ACC112 (cell line): ENCODE results near the gene RASA2.
A peak's percentile ranks its signal among the peaks of the same experiment; 100 is the strongest.
"Not testable (repeated sequence)": the region's sequence is repeated elsewhere in the genome, so short reads cannot be mapped to it uniquely, and the experiment has no call there.

Experiments
- H2AFZ ChIP-seq: fragments of 200-600 bp; sonication (generic); one replicate; pipeline ENCODE4 v1.6.0; 2017; ENCODE audit warnings: antibody characterized with exemption, low read length; ENCODE audit not compliant: unreplicated experiment
- H3K27ac ChIP-seq: fragments of 200-600 bp; sonication (generic); 2 replicates; pipeline ENCODE4 v1.5.1; 2014; ENCODE audit warnings: low read depth, mild to moderate bottlenecking, antibody characterized with exemption, low read length, moderate library complexity
- H3K27me3 ChIP-seq: fragments of 200-600 bp; sonication (generic); 2 replicates; pipeline ENCODE4 v1.6.1; 2014; ENCODE audit warnings: mild to moderate bottlenecking, antibody characterized with exemption, low read length, moderate library complexity, mixed read lengths; ENCODE audit not compliant: insufficient read depth
- H3K36me3 ChIP-seq: fragments of 200-600 bp; sonication (generic); 2 replicates; pipeline ENCODE4 v1.6.1; 2016; ENCODE audit warnings: mild to moderate bottlenecking, antibody characterized with exemption, low read length, moderate library complexity, mixed read lengths; ENCODE audit not compliant: insufficient read depth
- H3K4me1 ChIP-seq: fragments of 200-600 bp; sonication (generic); one replicate; pipeline ENCODE4 v1.6.1; 2016; ENCODE audit warnings: low read length, mixed read lengths; ENCODE audit not compliant: insufficient read depth, unreplicated experiment, control insufficient read depth
- H3K4me3 ChIP-seq: fragments of 200-600 bp; sonication (generic); 2 replicates; pipeline ENCODE4 v1.5.1; 2014; ENCODE audit warnings: mild to moderate bottlenecking, low read depth, low read length
- H3K79me2 ChIP-seq: fragments of 200-600 bp; sonication (generic); one replicate; pipeline ENCODE4 v1.6.0; 2016; ENCODE audit warnings: low read length; ENCODE audit not compliant: control insufficient read depth, unreplicated experiment, insufficient read depth

The RASA2 gene

DNA sequence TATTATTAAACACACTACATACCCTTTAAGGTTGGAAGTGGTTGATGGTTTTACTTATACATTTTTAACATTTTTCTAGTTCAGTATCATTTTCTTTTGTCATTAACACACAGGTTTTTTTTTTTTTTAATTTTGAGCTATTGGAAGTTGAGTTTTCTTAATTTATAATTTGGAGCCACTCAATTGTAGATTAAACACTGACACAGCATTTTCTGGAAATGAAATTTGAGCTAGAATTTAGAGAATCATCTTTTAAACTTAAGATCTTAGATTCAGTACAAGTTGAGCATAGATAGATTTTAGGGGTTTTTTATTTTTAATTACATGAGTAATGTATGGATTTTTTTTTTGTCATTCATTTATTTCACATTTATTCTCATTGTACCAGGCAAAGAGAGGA lies 35.0 kb downstream of the RASA2 start:
- Histone ChIP-seq H3K36me3 (peaks cover 24% of the 10 kb centered on the region), H3K4me1 (no peaks in the 10 kb centered on the region), H3K4me3 (no peak overlapping the region), H2AFZ (no peak overlapping the region), H3K27ac (no peak overlapping the region), H3K27me3 (no peaks in the 10 kb centered on the region), H3K79me2 (no peaks in the 10 kb centered on the region)

GRCh38 chr3:141523615-141524375 lies 37.0 kb downstream of the RASA2 start:
- H3K27ac ChIP-seq, result no peak overlapping the region
- peaks cover 4% of the 10 kb centered on the region for H3K4me1 ChIP-seq
- H3K4me3 ChIP-seq, result no peak overlapping the region
- peaks cover 17% of the 10 kb centered on the region for H3K36me3 ChIP-seq
- no peak overlapping the region for H2AFZ ChIP-seq
- H3K79me2 ChIP-seq, result no peaks in the 10 kb centered on the region
- no peaks in the 10 kb centered on the region for H3K27me3 ChIP-seq

DNA sequence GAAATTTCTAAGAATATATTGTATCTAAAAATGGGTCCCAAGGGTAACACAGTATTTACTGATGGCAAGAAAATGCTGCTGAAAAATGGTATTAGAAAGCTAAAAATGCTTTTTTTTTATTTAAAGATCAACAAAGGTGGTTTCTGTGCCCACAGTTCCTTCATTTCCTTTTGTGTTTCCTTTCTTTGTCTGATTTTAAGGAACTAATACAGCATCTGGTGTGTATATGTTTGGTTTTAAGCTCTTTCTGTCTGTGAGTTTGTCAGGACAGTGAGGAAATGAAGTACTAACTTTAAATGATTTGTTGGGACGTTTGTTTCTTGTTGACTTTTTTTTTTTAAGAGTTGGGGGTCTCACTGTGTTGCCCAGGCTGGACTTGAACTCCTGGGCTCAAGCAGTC lies 38.2 kb downstream of the RASA2 start:
- Histone ChIP-seq H3K36me3 (peaks cover 9% of the 10 kb centered on the region), H3K4me3 (no peak overlapping the region), H3K4me1 (peaks cover 15% of the 10 kb centered on the region), H3K27ac (no peak overlapping the region), H2AFZ (no peak overlapping the region), H3K79me2 (no peaks in the 10 kb centered on the region), H3K27me3 (no peaks in the 10 kb centered on the region)

GRCh38 chr3:141525814-141526213 lies 39.0 kb downstream of the RASA2 start:
- no peaks in the 10 kb centered on the region for H3K79me2 ChIP-seq
- peaks cover 21% of the 10 kb centered on the region for H3K4me1 ChIP-seq

DNA sequence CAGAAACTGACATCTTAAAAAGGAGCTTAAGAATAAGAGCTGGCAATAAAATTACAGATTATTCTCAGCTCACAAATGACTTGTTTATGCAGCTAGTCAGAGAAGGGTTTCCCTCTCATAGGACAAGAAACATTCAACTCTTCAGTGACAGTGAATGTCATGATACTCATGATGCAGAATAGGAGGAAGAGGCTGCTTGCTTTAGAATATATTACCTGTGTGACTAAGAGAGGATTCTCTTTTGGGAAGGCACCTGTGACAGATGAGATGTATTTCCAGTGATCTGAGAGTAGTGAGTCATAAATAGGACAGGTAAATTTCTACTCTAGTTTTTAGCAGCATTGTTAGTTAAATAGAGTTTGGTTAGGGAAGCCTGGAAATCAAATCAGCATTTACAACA lies 39.9 kb downstream of the RASA2 start:
- Histone ChIP-seq H3K36me3 (peaks cover 9% of the 10 kb centered on the region), H3K4me1 (peaks cover 24% of the 10 kb centered on the region), H3K27me3 (no peaks in the 10 kb centered on the region), H3K27ac (no peak overlapping the region), H3K4me3 (no peak overlapping the region), H2AFZ (no peak overlapping the region), H3K79me2 (no peaks in the 10 kb centered on the region)

More at GRCh38 chr3:141525814-141526213, 39.0 kb downstream of the RASA2 start:
- Histone ChIP-seq H3K4me3 (no peak overlapping the region), H3K27me3 (no peaks in the 10 kb centered on the region), H2AFZ (no peak overlapping the region), H3K27ac (no peak overlapping the region), H3K36me3 (peaks cover 9% of the 10 kb centered on the region)

DNA sequence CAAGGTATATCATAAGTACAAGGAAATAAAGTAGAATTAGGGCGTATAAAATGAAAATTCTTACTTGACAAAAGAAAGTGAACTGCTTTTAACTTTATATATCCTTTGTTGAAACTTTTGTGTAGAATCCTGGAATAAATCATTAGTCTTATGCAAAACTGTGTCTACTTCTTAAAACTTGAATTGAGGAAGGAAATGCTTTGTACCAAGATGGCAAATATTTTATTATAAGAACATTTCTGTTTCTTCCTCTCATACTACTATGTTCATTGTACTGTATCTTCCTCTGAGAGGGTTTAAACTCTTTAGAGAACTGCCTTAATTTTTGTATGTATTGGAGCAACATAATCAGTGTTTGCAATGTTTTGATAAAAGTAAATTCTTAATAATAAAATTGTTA lies 42.0 kb downstream of the RASA2 start:
- peaks cover 27% of the 10 kb centered on the region for H3K4me1 ChIP-seq
- H3K27ac ChIP-seq, result peak overlapping the region; percentile 79; the same call in 1 of the 2 replicates
- peaks cover 3% of the 10 kb centered on the region for H3K79me2 ChIP-seq
- H2AFZ ChIP-seq, result no peak overlapping the region
- peaks cover 13% of the 10 kb centered on the region; the same call in 1 of the 2 replicates for H3K36me3 ChIP-seq
- no peaks in the 10 kb centered on the region for H3K27me3 ChIP-seq
- H3K4me3 ChIP-seq, result no peak overlapping the region

GRCh38 chr3:141529256-141529655 lies 42.4 kb downstream of the RASA2 start:
- H3K4me1 ChIP-seq, result peaks cover 27% of the 10 kb centered on the region
- no peaks in the 10 kb centered on the region for H3K27me3 ChIP-seq
- H3K4me3 ChIP-seq, result no peak overlapping the region
- H3K27ac ChIP-seq, result peak overlapping the region; percentile 79
- H3K36me3 ChIP-seq, result peaks cover 12% of the 10 kb centered on the region; the same call in 1 of the 2 replicates
- peaks cover 3% of the 10 kb centered on the region for H3K79me2 ChIP-seq
- H2AFZ ChIP-seq, result no peak overlapping the region

DNA sequence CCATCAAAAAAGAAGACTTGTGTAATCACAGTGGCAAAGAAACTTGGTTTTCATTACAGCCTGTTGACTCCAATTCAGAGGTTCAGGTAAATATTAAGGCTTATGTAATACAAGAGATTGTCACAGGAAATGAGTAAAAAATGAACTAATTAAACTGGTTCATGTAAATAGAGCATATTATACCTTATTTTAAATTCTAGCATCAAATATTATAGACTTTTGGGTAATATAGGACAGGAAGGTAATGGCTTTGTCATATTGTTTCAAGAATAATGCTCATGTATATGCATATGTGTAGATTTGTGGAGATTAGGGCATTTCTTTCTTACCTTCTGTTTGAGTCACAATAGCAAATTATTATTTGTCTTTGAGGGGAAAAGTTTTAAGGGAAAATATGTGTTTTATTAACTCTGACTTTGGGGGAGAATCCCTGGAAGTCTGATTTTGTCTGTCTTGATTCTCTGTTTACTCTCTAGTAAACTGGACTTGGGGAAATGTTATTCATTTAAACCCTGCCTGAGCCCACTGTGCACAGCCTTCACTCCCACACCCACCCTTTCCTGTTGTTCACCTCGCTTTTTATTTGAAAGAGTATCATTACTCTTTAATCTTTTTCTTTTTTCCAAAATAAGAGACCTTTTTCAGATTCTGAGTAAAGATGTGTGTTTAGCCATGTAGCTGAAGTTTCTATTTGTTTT lies 43.0 kb downstream of the RASA2 start:
- Histone ChIP-seq H2AFZ (no peak overlapping the region), H3K4me1 (peaks cover 27% of the 10 kb centered on the region), H3K4me3 (peak overlapping the region; percentile 53), H3K27me3 (no peaks in the 10 kb centered on the region), H3K79me2 (peaks cover 3% of the 10 kb centered on the region), H3K36me3 (peaks cover 11% of the 10 kb centered on the region; the same call in 1 of the 2 replicates), H3K27ac (peak overlapping the region; percentile 79)

DNA sequence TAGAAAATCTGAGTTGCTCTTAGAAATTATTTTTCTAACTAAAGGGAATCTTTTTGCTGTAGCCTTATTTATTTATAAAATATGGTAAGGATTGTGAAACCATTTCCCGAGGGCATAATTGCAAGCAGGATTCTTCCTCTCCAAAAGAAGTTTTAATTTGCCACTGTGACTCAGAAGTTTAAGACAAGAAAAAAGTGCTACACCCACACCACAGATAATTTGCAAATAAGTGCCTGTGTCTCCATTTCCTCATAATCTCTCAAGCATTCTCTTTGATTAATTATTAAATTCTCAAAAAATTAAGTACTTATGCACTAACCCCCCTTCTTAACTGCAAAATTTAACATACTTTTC lies 43.6 kb downstream of the RASA2 start:
- H3K79me2 ChIP-seq, result peaks cover 3% of the 10 kb centered on the region
- H3K4me3 ChIP-seq, result peak overlapping the region; percentile 53
- H3K36me3 ChIP-seq, result peaks cover 14% of the 10 kb centered on the region
- H3K27me3 ChIP-seq, result no peaks in the 10 kb centered on the region
- peaks cover 27% of the 10 kb centered on the region for H3K4me1 ChIP-seq
- H3K27ac ChIP-seq, result peak overlapping the region; percentile 79
- no peak overlapping the region for H2AFZ ChIP-seq

DNA sequence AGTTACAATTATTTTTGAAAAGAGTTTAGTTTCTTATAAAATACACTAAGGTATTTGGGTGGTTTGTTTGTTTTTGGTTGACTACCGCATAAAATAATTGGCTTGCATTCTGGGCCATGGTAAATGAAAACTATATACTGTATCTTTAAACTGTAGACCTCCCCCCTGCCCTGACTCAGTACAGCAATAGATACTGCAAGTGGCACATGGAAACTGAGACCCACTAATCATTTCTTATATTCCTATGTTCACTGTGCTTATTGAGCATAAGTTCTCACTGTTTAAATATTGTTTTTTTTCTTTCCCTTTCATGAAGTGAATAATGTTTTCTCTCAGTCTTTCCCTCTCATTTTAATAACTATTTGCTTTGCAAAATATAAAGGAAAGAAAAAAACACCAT lies 45.8 kb downstream of the RASA2 start:
- no peak overlapping the region for H3K4me3 ChIP-seq
- H3K27me3 ChIP-seq, result no peaks in the 10 kb centered on the region
- H3K4me1 ChIP-seq, result peaks cover 29% of the 10 kb centered on the region
- H3K79me2 ChIP-seq, result peaks cover 3% of the 10 kb centered on the region
- H2AFZ ChIP-seq, result no peak overlapping the region
- H3K36me3 ChIP-seq, result peaks cover 21% of the 10 kb centered on the region
- H3K27ac ChIP-seq, result no peak overlapping the region

DNA sequence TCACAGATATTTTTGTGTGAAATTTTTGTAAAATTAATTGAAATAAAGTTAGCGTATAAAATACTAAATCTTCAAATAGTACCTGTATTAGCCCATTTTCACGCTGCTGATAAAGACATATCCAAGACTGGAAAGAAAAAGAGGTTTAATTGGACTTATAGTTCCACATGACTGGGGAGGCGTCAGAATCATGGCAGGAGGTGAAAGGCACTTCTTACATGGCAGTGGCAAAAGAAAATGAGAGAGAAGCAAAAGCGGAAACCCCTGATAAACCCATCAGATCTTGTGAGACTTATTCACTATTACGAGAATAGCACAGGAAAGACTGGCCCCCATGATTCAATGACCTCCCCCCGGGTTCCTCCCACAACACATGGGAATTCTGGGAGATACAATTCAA lies 49.2 kb downstream of the RASA2 start:
- H3K79me2 ChIP-seq, H2AFZ ChIP-seq, H3K27me3 ChIP-seq, H3K4me3 ChIP-seq, H3K27ac ChIP-seq: not testable (repeated sequence)
- H3K4me1 ChIP-seq, result peaks cover 31% of the 10 kb centered on the region
- H3K36me3 ChIP-seq, result peaks cover 21% of the 10 kb centered on the region
